ENCODE data around the gene CROCC2.

CROCC2 gene

GRCh38 chr2:240873098-240873788, 32.9 kb upstream of the CROCC2 start:
- TF ChIP-seq, protein P1, sequence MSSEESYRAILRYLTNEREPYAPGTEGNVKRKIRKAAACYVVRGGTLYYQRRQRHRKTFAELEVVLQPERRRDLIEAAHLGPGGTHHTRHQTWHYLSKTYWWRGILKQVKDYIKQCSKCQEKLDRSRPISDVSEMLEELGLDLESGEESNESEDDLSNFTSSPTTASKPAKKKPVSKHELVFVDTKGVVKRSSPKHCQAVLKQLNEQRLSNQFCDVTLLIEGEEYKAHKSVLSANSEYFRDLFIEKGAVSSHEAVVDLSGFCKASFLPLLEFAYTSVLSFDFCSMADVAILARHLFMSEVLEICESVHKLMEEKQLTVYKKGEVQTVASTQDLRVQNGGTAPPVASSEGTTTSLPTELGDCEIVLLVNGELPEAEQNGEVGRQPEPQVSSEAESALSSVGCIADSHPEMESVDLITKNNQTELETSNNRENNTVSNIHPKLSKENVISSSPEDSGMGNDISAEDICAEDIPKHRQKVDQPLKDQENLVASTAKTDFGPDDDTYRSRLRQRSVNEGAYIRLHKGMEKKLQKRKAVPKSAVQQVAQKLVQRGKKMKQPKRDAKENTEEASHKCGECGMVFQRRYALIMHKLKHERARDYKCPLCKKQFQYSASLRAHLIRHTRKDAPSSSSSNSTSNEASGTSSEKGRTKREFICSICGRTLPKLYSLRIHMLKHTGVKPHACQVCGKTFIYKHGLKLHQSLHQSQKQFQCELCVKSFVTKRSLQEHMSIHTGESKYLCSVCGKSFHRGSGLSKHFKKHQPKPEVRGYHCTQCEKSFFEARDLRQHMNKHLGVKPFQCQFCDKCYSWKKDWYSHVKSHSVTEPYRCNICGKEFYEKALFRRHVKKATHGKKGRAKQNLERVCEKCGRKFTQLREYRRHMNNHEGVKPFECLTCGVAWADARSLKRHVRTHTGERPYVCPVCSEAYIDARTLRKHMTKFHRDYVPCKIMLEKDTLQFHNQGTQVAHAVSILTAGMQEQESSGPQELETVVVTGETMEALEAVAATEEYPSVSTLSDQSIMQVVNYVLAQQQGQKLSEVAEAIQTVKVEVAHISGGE (tag by site-specific recombination; conservative IDR thresholded peaks at IDR 0.05; ENCODE audit: low read depth) = no peak
- TF ChIP-seq, protein P2, sequence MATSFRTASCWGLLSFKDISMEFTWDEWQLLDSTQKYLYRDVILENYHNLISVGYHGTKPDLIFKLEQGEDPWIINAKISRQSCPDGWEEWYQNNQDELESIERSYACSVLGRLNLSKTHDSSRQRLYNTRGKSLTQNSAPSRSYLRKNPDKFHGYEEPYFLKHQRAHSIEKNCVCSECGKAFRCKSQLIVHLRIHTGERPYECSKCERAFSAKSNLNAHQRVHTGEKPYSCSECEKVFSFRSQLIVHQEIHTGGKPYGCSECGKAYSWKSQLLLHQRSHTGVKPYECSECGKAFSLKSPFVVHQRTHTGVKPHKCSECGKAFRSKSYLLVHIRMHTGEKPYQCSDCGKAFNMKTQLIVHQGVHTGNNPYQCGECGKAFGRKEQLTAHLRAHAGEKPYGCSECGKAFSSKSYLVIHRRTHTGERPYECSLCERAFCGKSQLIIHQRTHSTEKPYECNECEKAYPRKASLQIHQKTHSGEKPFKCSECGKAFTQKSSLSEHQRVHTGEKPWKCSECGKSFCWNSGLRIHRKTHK (tag by site-specific recombination; IDR thresholded peaks at IDR 0.05) = no peak
- TF ChIP-seq CTCF (tag by site-specific recombination; IDR thresholded peaks at IDR 0.05) (no peak), ZSCAN4 (tag by site-specific recombination; IDR thresholded peaks at IDR 0.05) (no peak), ZNF785 (tag by site-specific recombination; IDR thresholded peaks at IDR 0.05) (no peak), ZNF202 (tag by site-specific recombination; IDR thresholded peaks at IDR 0.05; ENCODE audit: borderline replicate concordance) (no peak), ZNF398 (tag by site-specific recombination; IDR thresholded peaks at IDR 0.05) (no peak), ZNF133 (tag by site-specific recombination; IDR thresholded peaks at IDR 0.05) (no peak), ZFP3 (tag by site-specific recombination; IDR thresholded peaks at IDR 0.05; ENCODE audit: low read depth) (no peak), ZNF48 (tag by site-specific recombination; IDR thresholded peaks at IDR 0.05) (no peak), TCF7L2 (IDR thresholded peaks at IDR 0.05; ENCODE audit: borderline replicate concordance, low read depth, low read length) (no peak), ZNF660 (tag by site-specific recombination; IDR thresholded peaks at IDR 0.05) (no peak), ZNF624 (tag by site-specific recombination; IDR thresholded peaks at IDR 0.05) (no peak)
- no peak overlapping the region for H3K4me3 ChIP-seq (ENCODE audit: low read depth, low read length)
- H3K36me3 ChIP-seq (ENCODE audit: control insufficient read depth in 2 of 2, insufficient read depth in 1 of 2, low read length in 2 of 2) = no peaks in the 10 kb centered on the region
- ChIA-PET POLR2A (no interaction called here), CTCF (no interaction called here)
- H3K9me3 ChIP-seq (ENCODE audit: control insufficient read depth, insufficient read depth, low read depth, low read length) = no peaks in the 10 kb centered on the region
- H3K27ac ChIP-seq (ENCODE audit: extremely low read depth, low read depth, low read length) = no peak overlapping the region
- H3K4me1 ChIP-seq (ENCODE audit: control insufficient read depth, insufficient read depth, low read length) = no peaks in the 10 kb centered on the region
